SK-N-SH (cell line): ENCODE results near the gene ZKSCAN2.

Source experiments
- CTCF ChIP-seq: fragments of 200-600 bp; sonication (generic); IDR thresholded peaks from 2 replicates; pipeline ENCODE4 v1.6.1; 2017; ENCODE audit warnings: antibody characterized with exemption, mild to moderate bottlenecking, moderate library complexity
- EP300 ChIP-seq, 2 experiments: IDR thresholded peaks; 2 replicates each; pipeline versions ENCODE4 v1.4.0 to v1.6.1; 2012; ENCODE audit warnings: borderline replicate concordance in 1 of 2, low read depth in 1 of 2, low read length in 1 of 2
- POLR2AphosphoS5 ChIP-seq: IDR thresholded peaks from 2 replicates; pipeline ENCODE4 v1.6.1; 2012; ENCODE audit warnings: low read depth, low read length
- REST ChIP-seq: IDR thresholded peaks from 2 replicates; pipeline ENCODE4 v1.6.1; 2012; ENCODE audit warnings: mild to moderate bottlenecking, low read depth, low read length, moderate library complexity
- YY1 ChIP-seq: IDR thresholded peaks from 2 replicates; pipeline ENCODE4 v1.4.0; 2012; ENCODE audit warnings: low read depth, mild to moderate bottlenecking

DNA sequence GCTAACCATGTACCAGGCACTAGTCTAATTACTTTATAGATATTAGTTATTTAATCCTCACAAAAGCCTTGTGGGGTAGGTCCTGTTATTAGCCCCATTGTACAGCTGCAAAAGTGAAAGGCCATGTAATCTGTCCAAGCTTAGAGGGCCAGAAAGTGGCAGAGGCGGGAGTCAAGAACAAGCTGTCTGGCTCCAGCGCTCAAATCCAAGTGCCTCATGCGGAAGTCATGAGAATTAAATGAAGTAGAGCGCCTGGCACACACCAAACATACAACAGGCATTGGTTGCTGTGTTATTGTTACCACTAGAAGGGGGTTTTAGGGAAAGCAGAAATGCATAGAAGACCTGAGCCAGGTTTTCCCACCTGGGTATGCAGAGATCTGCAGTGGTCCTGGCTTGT lies 39.7 kb downstream of the ZKSCAN2 start:
- no peak for TF ChIP-seq CTCF
- TF ChIP-seq EP300 (IDR thresholded peaks at IDR 0.05; ENCODE audit: borderline replicate concordance in 1 of 2, low read depth in 1 of 2, low read length in 1 of 2): no peak
- TF ChIP-seq YY1: no peak
- no peak for TF ChIP-seq REST
- TF ChIP-seq POLR2AphosphoS5: no peak
